ENCODE measurements around the gene POLDIP3. TPM values are rescaled to one million over a fixed set of nuclear protein-coding genes. Genes with fewer than 3 reads are reported as not detected.
"Not testable (repeated sequence)": the region's sequence is repeated elsewhere in the genome, so short reads cannot be mapped to it uniquely, and the experiment has no call there.

The POLDIP3 gene
- total RNA-seq, 4 donors from 2014 or later = 25.9 to 73.3 (median 39.2) TPM

DNA sequence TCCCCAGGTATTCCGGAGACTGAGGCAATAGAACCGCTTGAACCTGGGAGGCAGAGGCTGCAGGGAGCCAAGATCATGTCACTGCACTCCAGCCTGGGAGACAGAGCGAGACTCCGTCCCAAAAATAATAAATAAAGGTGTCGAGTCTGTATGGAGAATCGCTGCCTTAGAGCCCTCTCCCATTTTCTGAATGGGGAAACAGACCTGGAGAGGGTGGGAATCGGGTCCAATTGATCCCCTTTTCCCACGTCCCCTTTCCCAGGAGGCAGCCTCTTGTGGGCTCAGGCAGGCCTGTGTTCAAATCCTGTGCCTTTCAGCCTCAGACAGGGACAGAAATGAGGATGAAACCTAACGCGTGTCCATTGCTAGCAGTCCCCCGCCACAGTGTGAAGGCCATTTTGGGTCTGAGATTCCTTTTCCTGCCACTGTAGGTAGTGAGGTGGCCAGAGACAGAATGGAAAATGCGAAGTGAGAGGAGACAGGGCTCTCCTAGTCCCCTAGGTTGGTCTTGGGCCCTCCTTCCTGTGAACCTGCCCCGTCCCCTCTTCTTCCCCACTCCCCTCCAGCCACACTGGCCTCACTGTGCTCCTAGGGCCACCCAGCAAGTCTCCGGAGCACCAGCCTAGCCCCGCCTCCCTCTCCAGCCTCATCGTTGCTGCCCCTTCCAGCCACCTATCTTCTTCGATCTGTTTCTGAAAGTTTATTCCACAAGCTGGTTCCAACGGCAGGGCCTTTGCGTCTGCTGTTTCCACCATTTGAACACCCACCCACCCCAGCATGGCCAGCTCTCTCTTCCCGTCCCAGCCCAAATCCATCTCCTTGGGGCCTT lies 2.7 kb upstream of the POLDIP3 start:
- Histone ChIP-seq H3K27me3 (no peaks in the 10 kb centered on the region), H3K27ac (peak overlapping the region; percentile 24 to 97), H3K4me3 (no peak overlapping the region), H3K9me3 (no peaks in the 10 kb centered on the region), H3K4me1 (peaks cover 12 to 19% of the 10 kb centered on the region in 2 donors), H3K36me3 (no peaks in the 10 kb centered on the region)
- intact Hi-C loops (cut with DNase I; ENCODE audit: low total_unique reads) = no loop called here
- DNase-seq = no peak
- TF ChIP-seq, protein P1, sequence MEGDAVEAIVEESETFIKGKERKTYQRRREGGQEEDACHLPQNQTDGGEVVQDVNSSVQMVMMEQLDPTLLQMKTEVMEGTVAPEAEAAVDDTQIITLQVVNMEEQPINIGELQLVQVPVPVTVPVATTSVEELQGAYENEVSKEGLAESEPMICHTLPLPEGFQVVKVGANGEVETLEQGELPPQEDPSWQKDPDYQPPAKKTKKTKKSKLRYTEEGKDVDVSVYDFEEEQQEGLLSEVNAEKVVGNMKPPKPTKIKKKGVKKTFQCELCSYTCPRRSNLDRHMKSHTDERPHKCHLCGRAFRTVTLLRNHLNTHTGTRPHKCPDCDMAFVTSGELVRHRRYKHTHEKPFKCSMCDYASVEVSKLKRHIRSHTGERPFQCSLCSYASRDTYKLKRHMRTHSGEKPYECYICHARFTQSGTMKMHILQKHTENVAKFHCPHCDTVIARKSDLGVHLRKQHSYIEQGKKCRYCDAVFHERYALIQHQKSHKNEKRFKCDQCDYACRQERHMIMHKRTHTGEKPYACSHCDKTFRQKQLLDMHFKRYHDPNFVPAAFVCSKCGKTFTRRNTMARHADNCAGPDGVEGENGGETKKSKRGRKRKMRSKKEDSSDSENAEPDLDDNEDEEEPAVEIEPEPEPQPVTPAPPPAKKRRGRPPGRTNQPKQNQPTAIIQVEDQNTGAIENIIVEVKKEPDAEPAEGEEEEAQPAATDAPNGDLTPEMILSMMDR (IDR thresholded peaks at IDR 0.05) = no peak
- TF ChIP-seq POLR2A (IDR thresholded peaks at IDR 0.05) = no peak

- Histone ChIP-seq H3K4me1 (peaks cover 14 to 18% of the 10 kb centered on the region in 2 donors), H3K4me3 (peak overlapping the region; percentile 48 to 95), H3K27ac (peak overlapping the region; percentile 97 to 98)
- DNase-seq = peak in 1 of 2 donors; percentile 54
- H3K36me3 ChIP-seq; H3K9me3 ChIP-seq; H3K27me3 ChIP-seq; intact Hi-C loops (cut with DNase I; ENCODE audit: low total_unique reads): not testable (repeated sequence)
These were observed 1.1 kb upstream of the POLDIP3 start for GRCh38 chr22:42615860-42616175.

DNA sequence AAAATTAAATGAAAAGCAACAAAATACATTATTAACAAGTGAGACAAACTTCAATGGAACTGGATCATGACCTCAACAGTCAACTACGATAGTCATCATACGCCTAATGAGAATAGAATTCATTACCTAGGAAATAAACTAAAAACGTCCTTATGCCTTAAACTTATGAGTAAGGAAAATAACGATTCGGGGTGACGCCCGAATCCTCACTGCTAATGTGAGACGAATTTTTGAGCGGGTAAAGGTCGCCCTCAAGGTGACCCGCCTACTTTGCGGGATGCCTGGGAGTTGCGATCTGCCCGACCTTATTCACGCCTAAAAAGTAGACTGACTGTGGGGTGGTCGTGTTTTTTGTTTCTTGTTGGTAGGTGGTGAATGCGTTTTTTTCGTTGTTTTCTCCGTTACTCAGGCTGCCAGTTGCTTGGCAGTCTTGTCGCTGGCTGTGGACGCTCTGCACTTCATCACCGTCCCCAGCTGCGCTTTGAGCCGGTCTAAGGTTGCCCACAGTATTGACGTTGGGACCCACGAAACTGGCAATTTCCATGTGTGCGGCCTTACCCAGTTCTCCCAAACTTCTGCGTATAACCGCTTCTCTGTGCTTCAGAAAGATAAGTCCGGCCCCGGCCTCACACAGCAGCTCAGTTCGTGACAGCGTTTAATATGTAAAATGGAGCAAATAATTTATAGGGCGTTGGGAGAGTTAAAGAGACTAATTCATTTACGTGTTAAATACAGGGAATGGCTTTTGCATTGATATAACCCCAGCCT lies 593 bp upstream of the POLDIP3 start:
- peak; percentile 49 to 54 for TF ChIP-seq POLR2A (IDR thresholded peaks at IDR 0.05)
- TF ChIP-seq, protein P1 (IDR thresholded peaks at IDR 0.05) = no peak
- Histone ChIP-seq H3K27ac (peak overlapping the region; percentile 97 to 98), H3K9me3 (no peaks in the 10 kb centered on the region), H3K27me3 (no peaks in the 10 kb centered on the region), H3K4me1 (peaks cover 14 to 18% of the 10 kb centered on the region in 2 donors), H3K36me3 (no peaks in the 10 kb centered on the region), H3K4me3 (peak overlapping the region; percentile 48 to 95)
- DNase-seq = peak; percentile 83 to 93
- intact Hi-C loops (cut with DNase I; ENCODE audit: low total_unique reads) = no loop called here

GRCh38 chr22:42613872-42614301 lies 796 bp downstream of the POLDIP3 start:
- Histone ChIP-seq H3K36me3 (no peaks in the 10 kb centered on the region), H3K4me3 (peak overlapping the region; percentile 48 to 95), H3K4me1 (peaks cover 17 to 18% of the 10 kb centered on the region in 2 donors), H3K9me3 (no peaks in the 10 kb centered on the region), H3K27me3 (no peaks in the 10 kb centered on the region), H3K27ac (peak overlapping the region; percentile 97 to 98)
- no peak for DNase-seq
- intact Hi-C loops (cut with DNase I; ENCODE audit: low total_unique reads) = no loop called here
- TF ChIP-seq, protein P1 (IDR thresholded peaks at IDR 0.05) = no peak
- TF ChIP-seq POLR2A (IDR thresholded peaks at IDR 0.05) = no peak

GRCh38 chr22:42612336-42612735 lies 2.3 kb downstream of the POLDIP3 start:
- intact Hi-C loops (cut with DNase I; ENCODE audit: low total_unique reads) = no loop called here
- Histone ChIP-seq H3K9me3 (no peaks in the 10 kb centered on the region), H3K4me1 (peaks cover 18 to 22% of the 10 kb centered on the region in 2 donors), H3K27ac (no peak overlapping the region), H3K27me3 (no peaks in the 10 kb centered on the region), H3K36me3 (no peaks in the 10 kb centered on the region), H3K4me3 (no peak overlapping the region)
- no peak for DNase-seq
- TF ChIP-seq, protein P1 (IDR thresholded peaks at IDR 0.05) = no peak
- TF ChIP-seq POLR2A (IDR thresholded peaks at IDR 0.05) = no peak
